Upper lobe of right lung (tissue), 1 donor: Measurements from ENCODE around the gene NCSTN. TPM values are rescaled to one million over a fixed set of nuclear protein-coding genes. Genes with fewer than 3 reads are reported as not detected.

Experiments used
- ATAC-seq: fragments of 200-7000 bp; cut with Tn5 transposase; one replicate; pipeline ENCODE4 v1.9.1; 2020; ENCODE audit warnings: mild to moderate bottlenecking, moderate library complexity
- DNase-seq: peaks from one replicate; pipeline ENCODE4 v3.0.0-alpha.2; 2020
- H3K27ac ChIP-seq: fragments of 200-600 bp; one replicate; pipeline ENCODE4 v1.8.0; 2022
- H3K27me3 ChIP-seq: fragments of 200-600 bp; one replicate; pipeline ENCODE4 v1.8.0; 2022; ENCODE audit warnings: mild to moderate bottlenecking
- H3K36me3 ChIP-seq: fragments of 200-600 bp; one replicate; pipeline ENCODE4 v1.8.0; 2022
- H3K4me1 ChIP-seq: fragments of 200-600 bp; one replicate; pipeline ENCODE4 v1.8.0; 2022
- H3K4me3 ChIP-seq: fragments of 200-600 bp; one replicate; pipeline ENCODE4 v1.8.0; 2022; ENCODE audit warnings: mild to moderate bottlenecking
- H3K9me3 ChIP-seq: fragments of 200-600 bp; one replicate; pipeline ENCODE4 v1.8.0; 2022
- CTCF ChIP-seq: fragments of 200-600 bp; IDR thresholded peaks from one replicate; pipeline ENCODE4 v1.8.0; 2022; ENCODE audit warnings: antibody characterized with exemption
- intact Hi-C: fragments of 100-400 bp; cut with DNase I; formaldehyde crosslinking; loops from one replicate; pipeline ENCODE4 v1.11.0; 2022
- total RNA-seq: library from RNA; stranded (reverse); fragmentation: NEBNext Ultra II Directional; extraction: Animal tissue kit (Norgen Biotek cat#: 25700); gene quantifications from one replicate; pipeline ENCODE4 v1.2.1, GENCODE V29; 2021
- donor health status: DM: no; HTN: yes; CAD: no; lungs with severe emphysema.

The NCSTN gene
- total RNA-seq, 1 donor from 2014 or later, result 91.9 TPM

- no peak for ATAC-seq
- no peak for TF ChIP-seq CTCF
- H3K9me3 ChIP-seq, result no peaks in the 10 kb centered on the region
- peaks cover 100% of the 10 kb centered on the region for H3K36me3 ChIP-seq
- DNase-seq, result no peak
- H3K4me3 ChIP-seq, result no peak overlapping the region
- intact Hi-C loops, result no loop called here
- H3K27ac ChIP-seq, result no peak overlapping the region
- no peaks in the 10 kb centered on the region for H3K27me3 ChIP-seq
- H3K4me1 ChIP-seq, result no peaks in the 10 kb centered on the region
Observed at GRCh38 chr1:160309185-160309557, 34.0 kb upstream of the NCSTN start.

- H3K27ac ChIP-seq, result no peak overlapping the region
- no peak for DNase-seq
- H3K4me1 ChIP-seq, result no peaks in the 10 kb centered on the region
- no peak overlapping the region for H3K4me3 ChIP-seq
- intact Hi-C loops, result no loop called here
- peaks cover 100% of the 10 kb centered on the region for H3K36me3 ChIP-seq
- H3K9me3 ChIP-seq, result no peaks in the 10 kb centered on the region
- ATAC-seq, result no peak
- TF ChIP-seq CTCF, result no peak
- H3K27me3 ChIP-seq, result no peaks in the 10 kb centered on the region
Observed at GRCh38 chr1:160309571-160309970, 33.6 kb upstream of the NCSTN start.

- DNase-seq (no peak), ATAC-seq (no peak)
- no peaks in the 10 kb centered on the region for H3K4me1 ChIP-seq
- no peak overlapping the region for H3K4me3 ChIP-seq
- no peaks in the 10 kb centered on the region for H3K9me3 ChIP-seq
- H3K27me3 ChIP-seq, result no peaks in the 10 kb centered on the region
- peaks cover 97% of the 10 kb centered on the region for H3K36me3 ChIP-seq
- intact Hi-C loops, result no loop called here
- no peak overlapping the region for H3K27ac ChIP-seq
- TF ChIP-seq CTCF, result no peak
Observed at GRCh38 chr1:160315359-160315758, 27.8 kb upstream of the NCSTN start.

- Histone ChIP-seq H3K27me3 (no peaks in the 10 kb centered on the region), H3K27ac (no peak overlapping the region), H3K9me3 (no peaks in the 10 kb centered on the region), H3K36me3 (peaks cover 95% of the 10 kb centered on the region), H3K4me3 (no peak overlapping the region), H3K4me1 (no peaks in the 10 kb centered on the region)
- ATAC-seq, result no peak
- TF ChIP-seq CTCF, result no peak
- intact Hi-C loops, result no loop called here
- DNase-seq, result no peak
Observed at GRCh38 chr1:160322831-160323230, 20.4 kb upstream of the NCSTN start.

GRCh38 chr1:160325252-160325651, 17.9 kb upstream of the NCSTN start:
- Histone ChIP-seq H3K4me1 (no peaks in the 10 kb centered on the region), H3K9me3 (no peaks in the 10 kb centered on the region), H3K27me3 (no peaks in the 10 kb centered on the region), H3K4me3 (no peak overlapping the region), H3K36me3 (peaks cover 97% of the 10 kb centered on the region), H3K27ac (no peak overlapping the region)
- intact Hi-C loops, result no loop called here
- ATAC-seq (no peak), DNase-seq (no peak)
- no peak for TF ChIP-seq CTCF

GRCh38 chr1:160326418-160326817, 16.8 kb upstream of the NCSTN start:
- Histone ChIP-seq H3K4me1 (no peaks in the 10 kb centered on the region), H3K27ac (no peak overlapping the region), H3K27me3 (no peaks in the 10 kb centered on the region), H3K9me3 (no peaks in the 10 kb centered on the region), H3K36me3 (peaks cover 100% of the 10 kb centered on the region), H3K4me3 (no peak overlapping the region)
- intact Hi-C loops, result no loop called here
- no peak for DNase-seq
- no peak for ATAC-seq
- no peak for TF ChIP-seq CTCF
